Islet precursor cell (in vitro differentiated cells): ENCODE measurements around the gene CCN5.
"Not testable (repeated sequence)": the region's sequence is repeated elsewhere in the genome, so short reads cannot be mapped to it uniquely, and the experiment has no call there.

Source experiments
- DNase-seq: peaks from one replicate; pipeline ENCODE4 v3.0.0-alpha.2; 2018

Gene CCN5

GRCh38 chr20:44714701-44715498 lies at the start of gene CCN5:
TSS of gene CCN5 (plus strand) at chr20:44715369. CDS start at chr20:44715391, 22 bp downstream.
- no peak for DNase-seq

DNA sequence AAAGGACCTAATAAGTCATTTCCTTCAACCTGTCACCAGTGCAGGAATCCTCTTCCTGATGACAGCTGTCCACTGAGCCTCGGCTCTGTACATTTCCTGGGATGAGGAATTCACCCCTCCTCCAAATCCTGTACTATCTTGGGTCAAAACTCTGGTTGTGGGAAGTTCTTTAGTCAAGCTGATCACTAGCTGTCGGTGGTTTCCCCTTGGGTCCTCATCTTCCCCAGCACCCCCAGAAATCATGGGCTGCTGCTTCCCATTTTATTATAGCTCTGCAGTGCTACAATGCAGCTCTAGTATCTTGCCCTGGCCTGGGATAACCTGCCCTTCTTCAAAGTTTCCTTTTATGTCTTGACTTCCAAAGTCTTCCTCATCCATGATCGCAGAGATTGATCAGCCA lies 49.1 kb upstream of the CCN5 start:
- no peak for DNase-seq

- DNase-seq: not testable (repeated sequence)
These were observed 44.3 kb upstream of the CCN5 start for GRCh38 chr20:44670851-44671250.

GRCh38 chr20:44671541-44671940 lies 43.6 kb upstream of the CCN5 start:
- not testable (repeated sequence) for DNase-seq

DNA sequence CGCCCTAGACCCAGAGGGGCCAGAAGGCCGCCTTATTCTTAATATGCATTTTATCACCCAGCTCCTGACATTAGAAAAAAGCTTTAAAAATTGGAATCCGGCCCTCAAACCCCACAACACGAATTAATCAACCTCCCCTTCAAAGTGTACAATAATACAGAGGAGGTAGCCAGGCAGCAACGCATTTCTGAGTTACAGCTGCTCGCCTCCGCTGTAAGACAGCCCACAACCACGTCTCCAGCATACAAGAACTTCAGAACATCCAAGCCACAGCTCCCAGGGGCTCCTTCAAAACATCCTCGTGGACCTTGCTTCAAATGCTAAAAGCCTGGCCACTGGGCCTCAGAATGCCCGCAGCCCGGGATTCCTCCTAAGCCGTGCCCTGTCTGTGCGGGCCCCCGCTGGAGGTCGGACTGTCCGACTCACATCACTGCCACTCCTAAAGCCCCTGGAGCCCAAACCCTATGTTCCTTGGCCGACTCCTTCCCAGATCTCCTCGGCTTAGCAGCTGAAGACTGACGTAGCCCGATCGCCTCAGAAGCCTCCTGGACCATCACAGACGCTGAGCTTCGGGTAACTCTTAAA lies 42.8 kb upstream of the CCN5 start:
- not testable (repeated sequence) for DNase-seq

GRCh38 chr20:44678242-44678641 lies 36.9 kb upstream of the CCN5 start:
- peak; percentile 81 for DNase-seq

- DNase-seq: peak; percentile 84
These were observed 36.1 kb upstream of the CCN5 start for GRCh38 chr20:44678990-44679611.

- DNase-seq: no peak
These were observed 33.2 kb upstream of the CCN5 start for GRCh38 chr20:44681796-44682566.

- DNase-seq: peak; percentile 85
These were observed 31.7 kb upstream of the CCN5 start for GRCh38 chr20:44683263-44684046.

- no peak for DNase-seq
These were observed 30.9 kb upstream of the CCN5 start for GRCh38 chr20:44684047-44684967.

GRCh38 chr20:44686934-44687333 lies 28.2 kb upstream of the CCN5 start:
- no peak for DNase-seq

- DNase-seq: no peak
These were observed 27.0 kb upstream of the CCN5 start for GRCh38 chr20:44688053-44688625.

DNA sequence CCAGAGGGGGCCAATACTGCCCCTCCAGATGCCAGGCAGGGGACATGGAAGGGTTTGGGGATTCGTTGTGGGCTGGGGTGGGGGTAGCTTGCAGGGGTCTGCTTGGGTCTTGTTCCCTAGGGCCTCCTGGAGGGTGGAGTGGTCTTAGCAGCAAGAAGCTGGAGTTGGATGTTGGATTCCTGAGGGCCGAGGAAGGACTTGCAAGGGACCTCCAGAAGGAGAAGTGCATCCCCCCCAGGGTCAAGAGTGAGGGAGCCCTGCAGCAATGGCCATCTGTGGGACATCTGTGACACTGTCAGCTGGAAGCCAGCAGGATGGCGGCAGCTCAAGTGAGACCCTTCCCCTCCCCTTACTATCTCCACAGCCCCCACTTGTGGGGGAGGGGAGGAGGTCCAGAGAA lies 25.4 kb upstream of the CCN5 start:
- no peak for DNase-seq

DNA sequence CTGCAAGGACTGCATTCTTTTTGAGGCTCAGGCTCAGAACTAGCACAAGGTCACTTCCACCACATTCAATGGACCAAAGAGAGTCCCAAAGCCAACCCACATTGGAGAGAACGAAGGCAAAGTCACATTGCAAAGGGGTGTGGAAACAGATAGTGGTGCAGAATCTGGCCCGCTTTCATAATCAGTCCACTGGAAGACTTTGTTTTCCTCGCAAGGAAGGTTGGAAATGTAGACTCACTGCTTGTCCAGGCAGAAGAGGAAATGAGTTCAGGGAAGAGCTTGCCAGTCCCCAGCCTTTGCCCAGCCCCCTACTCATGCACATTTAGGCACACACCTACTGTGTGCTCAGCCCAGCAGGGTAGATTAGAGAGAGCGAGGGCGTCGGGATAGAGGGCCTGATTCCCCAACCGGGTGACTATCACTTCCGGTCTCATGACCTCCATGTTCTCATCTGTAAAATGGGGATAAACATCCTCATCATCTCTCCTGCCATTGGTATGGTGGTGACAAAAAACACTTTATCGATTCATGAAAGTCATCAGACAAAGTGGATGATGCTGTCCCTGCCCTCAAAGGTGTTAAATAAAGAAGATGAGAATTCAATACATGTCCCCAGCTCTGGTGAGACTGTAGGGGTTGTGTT lies 24.3 kb upstream of the CCN5 start:
- DNase-seq: no peak

DNA sequence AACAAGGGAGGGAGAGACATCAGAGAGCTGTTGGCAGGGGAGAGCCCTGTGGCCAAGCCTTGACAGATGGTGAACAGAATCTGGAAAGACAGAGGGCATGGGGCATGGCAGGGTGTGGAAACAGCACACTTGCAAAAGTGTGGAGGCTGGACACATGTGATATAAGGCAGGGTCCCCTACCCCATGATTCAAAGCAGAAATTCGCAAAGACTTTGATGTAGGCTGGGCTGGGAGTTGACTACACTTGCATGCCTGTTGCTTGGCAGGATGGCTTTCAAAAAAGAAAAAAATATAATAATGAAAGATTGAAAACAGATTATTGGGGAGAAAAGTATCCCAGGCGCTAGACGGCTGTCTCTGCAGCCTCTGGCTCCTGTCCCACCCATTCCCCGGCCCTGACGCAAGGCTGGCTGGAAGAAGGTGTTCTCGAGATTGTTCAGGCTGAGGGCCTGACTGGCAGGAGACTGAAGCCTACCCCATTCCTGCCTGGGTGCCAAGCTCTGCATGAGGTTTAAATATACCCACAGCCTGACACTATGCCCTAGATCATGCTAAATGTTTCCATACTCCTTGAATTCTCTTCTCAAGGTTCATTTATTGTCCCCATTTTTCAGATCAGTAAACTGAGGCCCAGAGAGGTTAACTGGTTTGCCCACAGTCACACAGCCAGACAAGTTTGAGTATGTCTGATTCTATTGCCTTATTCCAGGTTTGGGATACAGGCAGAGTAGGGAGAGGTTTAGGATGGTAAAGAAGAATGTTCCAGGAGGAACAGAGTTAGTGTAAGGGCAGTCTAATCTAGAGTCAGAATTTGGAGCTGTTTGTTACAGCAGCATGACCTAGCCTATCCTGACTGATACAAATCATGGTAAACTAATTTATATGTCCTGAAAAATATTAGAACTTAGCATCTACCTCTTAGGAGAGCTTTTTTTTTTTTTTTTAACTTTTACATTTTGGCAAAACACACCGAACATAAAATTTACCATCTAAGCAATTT lies 23.4 kb upstream of the CCN5 start:
- DNase-seq: no peak

GRCh38 chr20:44692932-44693480 lies 22.2 kb upstream of the CCN5 start:
- DNase-seq: peak; percentile 99

- no peak for DNase-seq
These were observed 21.5 kb upstream of the CCN5 start for GRCh38 chr20:44693627-44694026.

GRCh38 chr20:44694159-44694558 lies 21.0 kb upstream of the CCN5 start:
- no peak for DNase-seq

DNA sequence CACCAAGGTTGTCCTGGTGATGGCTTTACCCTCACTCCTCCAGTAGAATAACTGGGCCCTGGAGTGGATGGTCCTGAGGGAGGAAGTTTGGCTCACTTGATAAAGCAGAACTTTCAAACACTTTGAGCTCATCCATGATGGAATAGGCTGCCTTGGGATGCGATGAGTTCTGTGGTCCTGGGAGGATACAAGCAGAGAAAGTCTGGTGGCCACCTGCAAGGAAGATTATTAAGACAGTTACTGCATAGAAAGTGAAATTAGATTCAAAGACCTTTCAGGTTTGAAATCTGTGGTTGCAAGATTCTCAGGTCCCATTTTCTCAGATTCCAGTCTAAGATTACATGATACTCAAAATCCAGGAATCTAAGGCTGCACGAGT lies 19.9 kb upstream of the CCN5 start:
- DNase-seq: no peak
